OCI-LY7 (cell line): ENCODE data around the gene SLC2A6. TPM values are rescaled to one million over a fixed set of nuclear protein-coding genes. Genes with fewer than 3 reads are reported as not detected.

ENCODE experiments used
- BruUV-seq: library from RNA; stranded (reverse); fragments of 400-500 nt; replicated peaks from 2 replicates; lab custom pipeline; 2021; lab: Mats Ljungman, UMichigan
- CTCF ChIA-PET: fragments of 300-600 bp; sonication (Branson Sonifier 250); formaldehyde crosslinking; loops from one replicate; lab custom pipeline; 2022; ENCODE audit warnings: antibody characterized with exemption; ENCODE audit not compliant: unreplicated experiment; lab: Charles Lee
- POLR2A ChIA-PET: fragments of 300-600 bp; sonication (Branson Sonifier 250); formaldehyde crosslinking; loops from one replicate; lab custom pipeline; 2022; ENCODE audit warnings: antibody characterized with exemption; lab: Charles Lee
- DNase-seq: peaks from one replicate; pipeline ENCODE4 v3.0.0-alpha.2; 2015; ENCODE audit warnings: low spot score
- H2AFZ ChIP-seq: fragments of 200-600 bp; sonication (generic), shearing (Covaris generic); 2 replicates; pipeline ENCODE4 v1.6.1; 2014; ENCODE audit warnings: mild to moderate bottlenecking, antibody characterized with exemption, low read length, moderate library complexity
- H3K27ac ChIP-seq: fragments of 200-600 bp; sonication (generic); 2 replicates; pipeline ENCODE4 v1.5.1; 2014; ENCODE audit warnings: mixed run types, low read depth, mild to moderate bottlenecking, moderate library complexity, low read length, inconsistent platforms; ENCODE audit not compliant: poor library complexity, severe bottlenecking
- H3K36me3 ChIP-seq: fragments of 200-600 bp; sonication (generic); 2 replicates; pipeline ENCODE4 v1.6.1; 2014; ENCODE audit warnings: mild to moderate bottlenecking, antibody characterized with exemption, low read length, moderate library complexity, mixed read lengths; ENCODE audit not compliant: insufficient read depth
- H3K4me1 ChIP-seq: fragments of 200-600 bp; sonication (generic); 2 replicates; pipeline ENCODE4 v1.5.1; 2014; ENCODE audit warnings: mild to moderate bottlenecking, low read length; ENCODE audit not compliant: insufficient read depth, poor library complexity, severe bottlenecking
- H3K4me2 ChIP-seq: fragments of 200-600 bp; sonication (generic); 2 replicates; pipeline ENCODE4 v1.6.1; 2014; ENCODE audit warnings: mild to moderate bottlenecking, low read length
- H3K4me3 ChIP-seq: fragments of 200-600 bp; sonication (generic); 2 replicates; pipeline ENCODE4 v1.5.1; 2014; ENCODE audit warnings: mild to moderate bottlenecking, low read depth, low read length; ENCODE audit not compliant: poor library complexity, severe bottlenecking
- H3K79me2 ChIP-seq: fragments of 200-600 bp; sonication (generic); 2 replicates; pipeline ENCODE4 v1.6.1; 2016; ENCODE audit warnings: low read depth, mild to moderate bottlenecking, low read length, moderate library complexity, mixed read lengths; ENCODE audit not compliant: insufficient read depth
- H3K9me2 ChIP-seq: fragments of 200-600 bp; sonication (generic); 2 replicates; pipeline ENCODE4 v1.6.1; 2016; ENCODE audit warnings: mild to moderate bottlenecking, low read length, mixed read lengths; ENCODE audit not compliant: insufficient read depth
- H3K9me3 ChIP-seq: fragments of 200-600 bp; sonication (generic); 2 replicates; pipeline ENCODE4 v1.6.1; 2014; ENCODE audit warnings: mild to moderate bottlenecking, mixed run types, low read length, mixed read lengths
- H4K20me1 ChIP-seq: fragments of 200-600 bp; sonication (generic); 2 replicates; pipeline ENCODE4 v1.6.1; 2014; ENCODE audit warnings: mild to moderate bottlenecking, antibody characterized with exemption, low read length, moderate library complexity, mixed read lengths; ENCODE audit not compliant: insufficient read depth
- CTCF ChIP-seq: fragments of 200-600 bp; sonication (generic); conservative IDR thresholded peaks from 2 replicates; pipeline ENCODE4 v1.5.1; 2014; ENCODE audit warnings: mild to moderate bottlenecking, antibody characterized with exemption, low read length, moderate library complexity, mixed read lengths
- EZH2phosphoT487 ChIP-seq: fragments of 200-600 bp; sonication (generic); IDR thresholded peaks from 2 replicates; pipeline ENCODE4 v1.6.1; 2018; ENCODE audit warnings: low read depth, borderline replicate concordance, mild to moderate bottlenecking, mixed run types, antibody characterized with exemption, low read length, moderate library complexity, mixed read lengths
- intact Hi-C: fragments of 100-400 bp; cut with micrococcal nuclease; formaldehyde crosslinking; loops from one replicate; pipeline ENCODE4 v1.10.0; 2022; ENCODE audit not compliant: unreplicated experiment
- total RNA-seq, 2 experiments: library from RNA; depleted of rRNA in 1 of 2; stranded (reverse); fragments of >200 nt in 1 of 2; shearing (Covaris generic) in 1 of 2; gene quantifications; 2 replicates each; pipeline ENCODE4 v1.2.3, GENCODE V29; 2014 to 2022

The SLC2A6 gene
- total RNA-seq, 2 experiments from 2014 or later, result 51.0 to 52.9 TPM

GRCh38 chr9:133494636-133495326 is 15.9 kb upstream of the SLC2A6 start:
- H3K4me1 ChIP-seq, result no peaks in the 10 kb centered on the region
- intact Hi-C loops, result no loop called here
- DNase-seq, result no peak
- TF ChIP-seq EZH2phosphoT487, result no peak
- no peak for TF ChIP-seq CTCF
- no peaks in the 10 kb centered on the region for H3K9me3 ChIP-seq
- CTCF ChIA-PET, result no interaction called here
- no peaks in the 10 kb centered on the region for H3K79me2 ChIP-seq
- H3K9me2 ChIP-seq, result no peaks in the 10 kb centered on the region
- no peak overlapping the region for H2AFZ ChIP-seq
- POLR2A ChIA-PET, result no interaction called here
- no TSS peak for BruUV-seq
- no peaks in the 10 kb centered on the region for H3K36me3 ChIP-seq
- no peak overlapping the region for H3K4me2 ChIP-seq
- no peak overlapping the region for H3K27ac ChIP-seq
- no peak overlapping the region for H3K4me3 ChIP-seq
- H4K20me1 ChIP-seq, result no peaks in the 10 kb centered on the region

GRCh38 chr9:133493845-133494540 is 15.1 kb upstream of the SLC2A6 start:
- no TSS peak for BruUV-seq
- Histone ChIP-seq H3K9me2 (no peaks in the 10 kb centered on the region), H3K9me3 (no peaks in the 10 kb centered on the region), H3K36me3 (no peaks in the 10 kb centered on the region), H3K4me1 (no peaks in the 10 kb centered on the region), H3K27ac (no peak overlapping the region), H3K4me2 (no peak overlapping the region), H2AFZ (no peak overlapping the region), H4K20me1 (no peaks in the 10 kb centered on the region), H3K79me2 (no peaks in the 10 kb centered on the region), H3K4me3 (no peak overlapping the region)
- no peak for DNase-seq
- intact Hi-C loops, result no loop called here
- POLR2A ChIA-PET, result no interaction called here
- CTCF ChIA-PET, result interaction anchor here (0.6 kb wide), 1 partner anchor 34 kb away, joined by 3 read pairs; the partner anchor contains the start of gene CACFD1
- TF ChIP-seq EZH2phosphoT487 (no peak), CTCF (no peak)

DNA sequence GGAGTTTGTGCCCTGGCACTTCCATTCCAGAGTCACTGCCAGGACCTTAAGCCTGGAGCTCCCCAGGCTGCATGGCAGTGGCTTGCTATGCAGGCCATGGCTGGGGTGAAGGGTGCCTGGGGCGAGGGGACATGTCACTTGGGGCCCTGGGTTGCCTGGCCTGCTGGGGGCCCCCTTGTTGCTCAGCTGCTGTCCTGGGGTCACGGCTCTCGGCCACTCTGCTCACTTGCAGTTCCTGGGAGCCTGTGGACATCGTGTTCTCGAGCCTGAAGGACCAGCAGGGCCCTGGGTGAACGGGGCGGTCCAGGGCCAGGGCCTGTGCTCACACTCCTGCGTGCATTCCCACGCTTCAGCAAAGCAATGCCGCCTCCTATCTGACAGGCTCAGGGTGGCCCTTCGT is 14.5 kb upstream of the SLC2A6 start:
- Histone ChIP-seq H3K36me3 (no peaks in the 10 kb centered on the region), H3K9me3 (no peaks in the 10 kb centered on the region), H4K20me1 (no peaks in the 10 kb centered on the region), H3K27ac (no peak overlapping the region), H3K79me2 (no peaks in the 10 kb centered on the region), H3K9me2 (no peaks in the 10 kb centered on the region), H2AFZ (no peak overlapping the region), H3K4me2 (no peak overlapping the region), H3K4me1 (no peaks in the 10 kb centered on the region), H3K4me3 (no peak overlapping the region)
- no peak for DNase-seq
- CTCF ChIA-PET, result interaction anchor here (0.6 kb wide), 1 partner anchor 34 kb away, joined by 3 read pairs; the partner anchor contains the start of gene CACFD1
- intact Hi-C loops, result no loop called here
- BruUV-seq, result no TSS peak
- POLR2A ChIA-PET, result no interaction called here
- no peak for TF ChIP-seq EZH2phosphoT487
- TF ChIP-seq CTCF, result no peak
